HG03520 (cell line): ENCODE data around the gene C1orf52.
A peak's percentile ranks its signal among the peaks of the same experiment; 100 is the strongest.
"Not testable (repeated sequence)": the region's sequence is repeated elsewhere in the genome, so short reads cannot be mapped to it uniquely, and the experiment has no call there.

ENCODE experiments used
- ATAC-seq: cut with Tn5 transposase; IDR thresholded peaks from one replicate; pipeline ENCODE4 v1.9.1; 2021; ENCODE audit warnings: mild to moderate bottlenecking, moderate library complexity; ENCODE audit not compliant: unreplicated experiment

Gene C1orf52

DNA sequence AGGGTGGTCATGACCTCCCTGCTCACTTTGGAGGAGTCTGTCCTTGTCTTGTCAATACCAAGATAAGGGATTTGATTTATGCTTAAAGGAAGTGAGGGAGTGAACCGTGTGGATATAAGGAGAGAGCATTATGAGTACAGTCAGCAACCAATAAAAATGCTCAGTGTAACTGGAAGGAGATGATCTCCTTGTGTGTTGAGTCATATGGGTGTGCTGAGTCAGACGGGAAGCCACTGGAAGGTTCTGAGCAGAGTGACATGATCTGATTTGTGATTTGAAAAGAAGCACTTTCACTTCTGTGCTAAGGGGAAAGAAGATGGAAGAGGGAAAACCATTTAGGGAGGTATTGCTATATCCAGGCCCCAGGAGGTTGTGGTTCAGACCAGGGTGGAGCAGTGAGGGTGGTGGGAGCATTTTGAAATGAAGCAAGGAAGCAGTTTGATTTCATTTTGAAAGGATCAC, 19.4 kb upstream of the C1orf52 start:
- ATAC-seq: no peak

DNA sequence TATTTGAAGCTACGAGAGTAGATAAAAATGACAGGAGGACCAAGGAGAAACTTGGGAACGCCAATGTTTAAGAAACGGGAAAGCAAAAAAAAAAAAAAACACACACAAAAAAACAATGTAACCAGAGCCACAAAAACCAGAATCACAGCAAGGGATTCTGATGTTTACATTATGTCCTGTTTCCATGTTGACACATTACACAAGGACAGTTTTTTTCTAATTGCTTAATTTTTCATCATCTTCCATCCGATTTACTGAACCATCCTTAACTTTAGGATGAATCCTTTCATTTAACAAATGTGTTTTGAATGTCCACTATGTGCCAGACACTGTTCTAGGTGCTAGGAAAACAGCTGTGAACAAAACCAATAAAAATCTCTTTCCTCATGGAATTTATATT, 18.3 kb upstream of the C1orf52 start:
- ATAC-seq: no peak

- ATAC-seq: no peak
Measured at GRCh38 chr1:85276978-85277639, 17.6 kb upstream of the C1orf52 start.

DNA sequence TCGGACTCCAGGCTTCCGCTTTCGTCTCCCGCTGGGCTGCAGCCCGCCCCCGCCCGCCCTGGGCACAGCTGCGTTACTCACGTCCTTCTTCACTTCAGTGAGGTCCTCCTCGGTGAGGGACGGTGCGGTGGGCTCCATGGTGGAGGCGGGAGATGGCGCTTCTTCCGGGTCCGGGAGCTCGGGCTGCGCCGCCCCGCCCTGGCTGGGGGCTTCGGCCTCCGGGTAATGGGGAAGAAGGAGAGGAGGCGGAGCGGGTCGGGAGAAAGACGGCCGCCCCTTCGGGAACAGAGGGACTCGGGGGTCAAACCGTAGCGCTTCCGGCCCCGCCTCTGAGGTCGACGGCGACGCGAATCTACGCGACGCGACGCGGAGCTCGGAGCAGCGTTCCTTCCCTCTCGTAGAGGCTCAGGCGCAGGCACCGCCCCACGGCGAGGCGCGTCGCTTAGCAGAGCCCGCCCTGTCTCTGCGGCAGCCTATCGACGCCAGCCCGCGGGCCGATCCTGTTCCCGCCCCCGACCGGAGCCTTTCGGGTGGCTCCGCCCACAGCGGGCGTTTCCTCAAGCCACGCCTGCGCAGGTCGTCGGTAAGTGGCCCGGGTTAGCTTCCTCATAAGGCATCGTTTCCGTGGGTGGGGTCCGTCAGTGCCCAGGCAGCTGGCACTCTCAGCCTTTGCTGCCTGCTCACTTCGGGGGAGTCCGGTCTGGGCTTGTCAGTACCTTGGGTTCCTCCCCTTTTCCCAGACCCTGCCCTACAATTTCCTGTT, 16.9 kb upstream of the C1orf52 start, which contains the start of gene BCL10:
BCL10 (minus strand) TSS at position 418 of the 763 bp plus-strand sequence; CDS start at position 138, 280 bp downstream.
- peak; percentile 97 for ATAC-seq

DNA sequence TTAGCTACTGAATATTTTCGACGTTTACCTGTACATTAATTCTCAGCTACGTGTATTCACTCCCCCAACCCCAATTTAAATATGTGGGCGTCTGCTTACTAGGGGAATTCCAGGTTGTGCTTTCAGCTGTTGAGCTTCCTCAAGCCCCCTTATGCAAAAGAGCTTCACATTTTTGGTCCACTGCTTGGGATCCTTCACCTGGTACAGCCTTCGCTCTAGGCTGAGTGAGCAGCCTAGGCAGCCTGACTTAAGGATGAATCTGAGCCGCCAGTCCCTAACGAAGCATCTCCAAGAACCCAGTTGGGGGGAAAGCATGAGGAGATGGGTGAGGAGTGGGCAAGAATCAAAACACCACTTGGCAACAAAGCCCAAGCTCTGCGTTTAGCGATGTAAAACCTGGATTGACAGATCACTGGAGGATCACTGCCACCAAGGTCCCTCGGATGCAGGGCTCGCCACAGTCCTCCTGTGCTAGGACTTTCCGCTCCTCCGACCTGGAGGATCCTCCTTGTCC, 16.3 kb upstream of the C1orf52 start:
- peak; percentile 1 for ATAC-seq

GRCh38 chr1:85274969-85275453, 15.5 kb upstream of the C1orf52 start:
- no peak for ATAC-seq

- no peak for ATAC-seq
Measured at GRCh38 chr1:85273397-85273796, 13.9 kb upstream of the C1orf52 start.

GRCh38 chr1:85268801-85269585, 9.5 kb upstream of the C1orf52 start:
- no peak for ATAC-seq

DNA sequence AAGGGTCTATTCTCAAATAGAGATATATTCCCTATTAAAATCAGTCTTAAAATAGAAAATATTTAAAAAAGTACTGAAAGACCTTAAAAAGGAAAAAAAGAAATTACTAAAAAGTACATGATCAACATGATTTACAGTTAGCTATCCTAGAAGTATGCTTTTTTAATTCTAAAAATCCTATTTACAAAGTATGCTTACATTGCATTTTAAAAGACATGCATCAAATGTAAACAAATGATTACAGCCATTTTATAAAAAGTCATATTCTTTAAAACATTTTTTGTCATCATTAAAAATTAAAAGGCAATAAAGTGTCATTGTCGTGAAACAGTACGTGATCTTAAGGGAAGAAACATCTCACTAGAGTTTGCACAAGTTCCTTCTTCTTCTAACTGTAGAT, 7.9 kb upstream of the C1orf52 start:
- ATAC-seq: no peak

DNA sequence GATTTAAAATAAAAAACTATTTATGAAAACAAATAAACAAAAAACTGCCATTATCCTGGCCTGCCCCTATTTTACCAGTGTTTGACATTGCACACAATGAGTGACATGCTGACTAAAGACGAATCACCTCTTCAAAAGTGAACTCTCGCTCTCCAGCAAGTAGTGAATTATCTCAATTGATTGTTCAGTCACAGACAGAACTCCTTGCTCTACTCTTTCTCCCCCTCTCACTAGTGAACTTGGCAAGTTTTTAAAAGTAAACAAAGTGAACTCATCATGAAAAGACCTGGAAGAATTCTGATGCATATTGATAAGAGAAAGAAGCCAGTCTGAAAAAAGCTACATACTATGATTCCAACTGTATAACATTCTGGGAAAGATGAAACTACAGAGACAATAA, 4.7 kb upstream of the C1orf52 start:
- no peak for ATAC-seq

DNA sequence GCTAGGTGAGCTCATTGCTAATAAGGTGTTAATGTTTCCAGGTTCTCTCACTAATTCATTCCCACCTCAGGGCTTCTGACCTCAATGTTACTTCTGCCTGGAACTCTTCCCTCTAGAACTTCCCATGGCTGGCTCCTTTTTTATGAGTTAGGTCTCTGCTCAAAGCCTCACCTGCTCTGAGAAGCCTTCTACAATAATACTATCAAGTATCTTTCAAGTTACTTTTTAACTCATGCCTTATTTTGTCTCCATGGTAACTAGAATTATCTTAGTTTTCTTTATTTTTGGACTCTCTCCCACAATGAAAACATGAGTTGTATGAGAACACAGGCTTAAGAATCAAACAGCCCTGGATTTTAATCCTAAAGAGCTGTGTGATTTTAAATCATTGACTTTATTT, 3.5 kb upstream of the C1orf52 start:
- ATAC-seq: no peak

DNA sequence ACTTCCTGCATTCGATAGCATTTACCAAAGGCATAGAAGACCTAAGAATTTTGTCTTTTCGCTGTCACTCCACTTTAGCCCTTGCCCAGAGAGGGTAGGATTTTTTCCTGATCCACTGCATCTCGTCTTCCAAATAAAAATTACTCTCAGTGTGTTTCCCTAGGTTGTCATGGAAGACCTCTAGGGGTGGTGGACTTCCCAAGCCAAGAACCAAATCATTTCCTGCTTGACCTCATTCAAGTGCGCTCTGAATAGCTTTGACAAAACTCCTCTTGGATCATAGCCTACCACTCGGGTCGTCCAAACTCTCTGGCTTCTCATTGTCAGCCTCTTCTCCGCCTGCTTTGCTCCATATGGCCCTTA, 431 bp upstream of the C1orf52 start:
- ATAC-seq: no peak

- no peak for ATAC-seq
Measured at GRCh38 chr1:85258536-85259117, 835 bp downstream of the C1orf52 start.

GRCh38 chr1:85249042-85249441, 10.4 kb downstream of the C1orf52 start:
- ATAC-seq: not testable (repeated sequence)

- ATAC-seq: no peak
Measured at GRCh38 chr1:85245891-85246290, 13.6 kb downstream of the C1orf52 start.

DNA sequence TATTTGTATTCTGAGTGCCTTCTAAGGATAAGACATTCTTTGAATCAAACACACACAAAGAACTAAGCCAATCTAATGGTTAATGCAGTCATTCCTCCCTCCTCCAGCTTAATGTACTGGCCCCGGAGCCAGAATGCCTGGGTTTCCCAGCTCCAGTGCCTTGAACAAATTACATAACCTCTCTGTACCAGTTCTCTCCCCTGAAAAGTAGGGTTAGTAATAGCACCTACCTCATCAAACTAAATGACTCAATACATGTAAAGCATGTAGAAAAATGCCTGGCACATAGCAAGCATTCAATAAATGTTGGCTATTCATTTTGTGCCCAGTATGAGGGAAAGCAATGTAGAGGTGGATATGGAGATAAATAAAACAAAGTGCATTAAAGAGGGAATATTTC, 14.0 kb downstream of the C1orf52 start:
- no peak for ATAC-seq

DNA sequence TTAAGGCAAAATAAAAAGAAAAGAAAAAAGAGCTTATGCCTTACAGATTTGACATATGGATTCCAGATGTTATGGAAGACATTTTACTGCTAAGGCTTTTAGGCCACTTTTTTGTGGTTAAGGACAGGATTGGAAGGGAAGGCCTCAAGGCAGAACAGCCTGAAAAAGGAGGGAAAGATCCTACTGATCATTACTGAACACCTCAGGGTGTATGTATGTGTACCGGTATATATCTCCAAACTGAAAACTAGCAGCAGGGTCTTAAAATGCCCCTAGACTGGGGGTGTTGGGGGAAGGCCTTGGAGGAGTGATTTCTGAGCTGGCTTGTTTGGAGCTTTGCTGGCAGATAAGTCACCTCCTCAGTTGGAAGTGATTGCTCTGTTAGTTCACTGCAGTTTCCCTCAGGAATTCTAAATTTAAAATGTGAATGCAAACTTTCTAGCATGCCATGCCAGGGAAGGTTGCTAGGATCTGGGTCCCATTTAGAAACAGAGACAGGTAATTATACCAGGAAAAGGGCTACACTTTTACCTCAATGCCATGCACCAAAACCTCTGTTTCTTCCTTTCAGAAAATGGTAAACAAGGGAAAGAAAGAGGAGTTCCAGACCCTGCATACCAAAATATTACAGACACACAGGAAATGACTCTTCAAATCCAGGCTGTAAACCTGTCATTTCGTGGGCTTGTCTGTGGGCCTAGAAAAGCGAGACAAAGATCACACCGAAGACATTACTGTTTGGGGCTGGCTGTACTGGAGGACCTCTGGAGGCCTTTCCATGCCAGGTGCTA, 15.0 kb downstream of the C1orf52 start:
- ATAC-seq: no peak

DNA sequence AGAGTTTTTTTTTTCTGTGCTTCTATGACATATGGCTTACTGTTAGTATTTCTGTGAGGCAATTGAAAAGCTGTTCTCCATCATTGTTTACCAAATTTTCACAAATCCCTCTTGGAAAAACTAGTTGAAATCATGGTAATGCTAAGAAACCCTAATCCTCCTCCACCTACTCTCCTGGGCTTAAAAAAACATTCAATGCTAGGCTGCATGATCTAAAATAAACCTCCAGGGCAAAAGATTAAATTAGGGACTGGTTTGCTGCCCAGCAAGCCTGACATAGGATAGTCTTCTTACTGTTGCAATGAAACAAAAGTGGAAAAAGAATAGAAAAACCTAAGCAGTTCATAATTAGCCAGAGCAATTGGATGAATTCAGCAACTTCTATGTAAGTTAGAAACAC, 16.1 kb downstream of the C1orf52 start:
- no peak for ATAC-seq

DNA sequence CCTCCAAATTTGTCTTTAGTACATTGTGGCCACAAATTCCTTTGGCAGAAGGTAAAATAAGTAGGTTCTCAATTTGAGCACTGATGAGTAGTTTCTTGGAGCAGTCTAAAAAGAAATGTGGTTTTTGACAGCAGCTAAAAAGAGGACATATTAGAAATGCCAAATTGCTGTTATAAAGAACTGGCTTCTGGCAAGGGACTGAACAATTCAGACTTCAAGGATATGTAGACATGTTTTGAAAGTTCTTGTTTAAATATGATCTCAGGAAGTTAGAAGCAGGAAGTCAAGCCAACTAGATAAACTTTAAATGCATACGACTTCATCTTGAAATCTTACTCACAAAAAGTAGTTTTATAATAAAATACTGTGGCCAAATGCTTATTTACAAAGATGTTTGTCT, 18.8 kb downstream of the C1orf52 start:
- no peak for ATAC-seq

- no peak for ATAC-seq
Measured at GRCh38 chr1:85240174-85240601, 19.3 kb downstream of the C1orf52 start.
